Parathyroid adenoma (tissue), 2 donors: Measurements from ENCODE around the gene CAPN14.

ENCODE experiments used
- H2AFZ ChIP-seq: fragments of 300-600 bp; sonication (generic); one replicate; pipeline ENCODE4 v1.7.0; 2017; ENCODE audit warnings: antibody characterized with exemption, mild to moderate bottlenecking
- H3K27ac ChIP-seq: fragments of 300-600 bp; sonication (generic); one replicate; pipeline ENCODE4 v1.7.0; 2017
- H3K27me3 ChIP-seq: fragments of 300-600 bp; sonication (generic); one replicate; pipeline ENCODE4 v1.7.0; 2017; ENCODE audit warnings: low read length; ENCODE audit not compliant: control insufficient read depth, insufficient read depth
- H3K36me3 ChIP-seq: fragments of 300-600 bp; sonication (generic); one replicate; pipeline ENCODE4 v1.7.0; 2017; ENCODE audit warnings: low read length; ENCODE audit not compliant: control insufficient read depth, insufficient read depth
- H3K4me1 ChIP-seq: fragments of 300-600 bp; sonication (generic); one replicate; pipeline ENCODE4 v1.7.0; 2017; ENCODE audit warnings: control low read depth
- H3K4me2 ChIP-seq: fragments of 300-600 bp; sonication (generic); one replicate; pipeline ENCODE4 v1.7.0; 2017; ENCODE audit warnings: low read length
- H3K4me3 ChIP-seq: fragments of 300-600 bp; sonication (generic); one replicate; pipeline ENCODE4 v1.7.0; 2017; ENCODE audit warnings: low read depth, low read length
- H3K79me2 ChIP-seq: fragments of 300-600 bp; sonication (generic); one replicate; pipeline ENCODE4 v1.7.0; 2017; ENCODE audit warnings: control low read depth
- H3K9ac ChIP-seq: fragments of 300-600 bp; sonication (generic); one replicate; pipeline ENCODE4 v1.7.0; 2017; ENCODE audit warnings: mild to moderate bottlenecking
- H3K9me3 ChIP-seq: fragments of 300-600 bp; sonication (generic); one replicate; pipeline ENCODE4 v1.7.0; 2017; ENCODE audit warnings: low read length; ENCODE audit not compliant: control insufficient read depth
- TF ChIP-seq, protein P1 (sequence below): fragments of 300-600 bp; sonication (generic); IDR thresholded peaks from one replicate; pipeline ENCODE4 v1.7.0; 2017; ENCODE audit warnings: antibody characterized with exemption, mild to moderate bottlenecking
- donor health status: primary hyperparathyroidism.

Gene CAPN14

DNA sequence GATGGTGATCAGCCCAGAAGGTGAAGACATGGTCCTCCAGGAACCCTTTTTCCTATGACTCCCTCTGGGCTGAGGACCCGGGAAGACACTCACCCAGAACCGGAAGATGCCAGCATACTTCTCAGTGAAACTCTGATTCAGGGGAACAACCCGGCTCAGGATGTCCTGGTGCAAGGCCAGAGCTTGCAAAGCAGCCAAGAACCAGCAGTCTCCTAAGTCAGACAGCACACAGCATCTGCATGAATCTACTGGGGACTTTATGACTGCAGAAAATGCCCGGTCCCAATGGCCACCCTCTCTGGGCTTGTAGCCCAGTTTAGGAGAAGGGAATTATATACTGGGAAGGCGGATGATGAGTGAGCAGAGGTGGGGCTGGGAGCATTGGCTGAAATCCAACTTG lies 15.3 kb downstream of the CAPN14 start:
- Histone ChIP-seq H2AFZ (no peak overlapping the region), H3K79me2 (no peaks in the 10 kb centered on the region), H3K36me3 (no peaks in the 10 kb centered on the region), H3K4me3 (no peak overlapping the region), H3K27me3 (no peaks in the 10 kb centered on the region), H3K4me2 (no peak overlapping the region), H3K9me3 (no peaks in the 10 kb centered on the region), H3K27ac (no peak overlapping the region), H3K9ac (no peak overlapping the region), H3K4me1 (no peaks in the 10 kb centered on the region)
- TF ChIP-seq, protein P1, sequence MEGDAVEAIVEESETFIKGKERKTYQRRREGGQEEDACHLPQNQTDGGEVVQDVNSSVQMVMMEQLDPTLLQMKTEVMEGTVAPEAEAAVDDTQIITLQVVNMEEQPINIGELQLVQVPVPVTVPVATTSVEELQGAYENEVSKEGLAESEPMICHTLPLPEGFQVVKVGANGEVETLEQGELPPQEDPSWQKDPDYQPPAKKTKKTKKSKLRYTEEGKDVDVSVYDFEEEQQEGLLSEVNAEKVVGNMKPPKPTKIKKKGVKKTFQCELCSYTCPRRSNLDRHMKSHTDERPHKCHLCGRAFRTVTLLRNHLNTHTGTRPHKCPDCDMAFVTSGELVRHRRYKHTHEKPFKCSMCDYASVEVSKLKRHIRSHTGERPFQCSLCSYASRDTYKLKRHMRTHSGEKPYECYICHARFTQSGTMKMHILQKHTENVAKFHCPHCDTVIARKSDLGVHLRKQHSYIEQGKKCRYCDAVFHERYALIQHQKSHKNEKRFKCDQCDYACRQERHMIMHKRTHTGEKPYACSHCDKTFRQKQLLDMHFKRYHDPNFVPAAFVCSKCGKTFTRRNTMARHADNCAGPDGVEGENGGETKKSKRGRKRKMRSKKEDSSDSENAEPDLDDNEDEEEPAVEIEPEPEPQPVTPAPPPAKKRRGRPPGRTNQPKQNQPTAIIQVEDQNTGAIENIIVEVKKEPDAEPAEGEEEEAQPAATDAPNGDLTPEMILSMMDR, result no peak

DNA sequence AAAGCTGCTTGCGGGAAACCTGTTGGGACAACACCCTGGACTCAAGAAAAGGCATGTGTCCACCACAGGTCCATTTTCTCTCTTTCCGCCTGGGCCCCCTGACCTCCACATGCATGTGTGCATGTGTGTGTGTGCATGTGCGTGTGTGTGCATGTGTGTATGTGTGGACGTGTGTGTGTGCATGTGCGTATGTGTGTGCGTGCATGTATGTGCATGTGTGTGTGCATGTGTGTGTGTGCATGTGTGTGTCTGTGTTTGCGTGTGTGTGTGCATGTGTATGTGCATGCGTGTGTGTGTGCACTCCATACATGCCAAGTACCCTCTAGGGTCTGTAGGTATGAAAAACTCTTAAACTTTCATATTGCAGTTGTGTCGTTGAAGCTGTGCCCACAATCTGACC lies 16.3 kb downstream of the CAPN14 start:
- Histone ChIP-seq H3K27ac (no peak overlapping the region), H3K4me2 (no peak overlapping the region)
- TF ChIP-seq, protein P1, result no peak

DNA sequence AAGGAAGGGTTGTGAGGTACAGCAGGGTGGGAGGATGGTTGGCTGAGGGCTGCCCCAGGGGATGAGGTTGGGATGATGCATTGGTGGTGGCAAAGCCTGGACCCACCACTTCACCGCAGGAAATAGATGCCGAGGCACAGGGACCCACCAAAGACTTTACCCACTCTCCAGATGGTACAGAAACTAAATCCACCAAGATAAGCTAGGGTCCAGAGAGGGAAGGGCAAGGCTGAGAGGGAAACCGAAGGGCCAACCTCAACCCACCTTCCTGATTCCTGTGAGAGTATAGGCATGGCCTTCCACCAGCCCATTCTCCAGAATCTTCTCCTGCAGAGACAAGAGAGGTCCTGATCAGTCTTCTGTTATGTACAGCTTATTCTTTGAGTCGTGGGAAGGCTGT lies 18.1 kb downstream of the CAPN14 start:
- Histone ChIP-seq H3K79me2 (no peaks in the 10 kb centered on the region), H3K9me3 (no peaks in the 10 kb centered on the region), H3K4me3 (no peak overlapping the region), H3K4me1 (no peaks in the 10 kb centered on the region), H3K27me3 (no peaks in the 10 kb centered on the region), H3K27ac (no peak overlapping the region), H3K36me3 (no peaks in the 10 kb centered on the region), H2AFZ (no peak overlapping the region), H3K4me2 (no peak overlapping the region), H3K9ac (no peak overlapping the region)
- TF ChIP-seq, protein P1, result no peak

More for the DNA sequence above, 16.3 kb downstream of the CAPN14 start:
- Histone ChIP-seq H3K27me3 (no peaks in the 10 kb centered on the region), H3K4me3 (no peak overlapping the region), H3K4me1 (no peaks in the 10 kb centered on the region), H3K79me2 (no peaks in the 10 kb centered on the region), H2AFZ (no peak overlapping the region), H3K9ac (no peak overlapping the region), H3K9me3 (no peaks in the 10 kb centered on the region), H3K36me3 (no peaks in the 10 kb centered on the region)

DNA sequence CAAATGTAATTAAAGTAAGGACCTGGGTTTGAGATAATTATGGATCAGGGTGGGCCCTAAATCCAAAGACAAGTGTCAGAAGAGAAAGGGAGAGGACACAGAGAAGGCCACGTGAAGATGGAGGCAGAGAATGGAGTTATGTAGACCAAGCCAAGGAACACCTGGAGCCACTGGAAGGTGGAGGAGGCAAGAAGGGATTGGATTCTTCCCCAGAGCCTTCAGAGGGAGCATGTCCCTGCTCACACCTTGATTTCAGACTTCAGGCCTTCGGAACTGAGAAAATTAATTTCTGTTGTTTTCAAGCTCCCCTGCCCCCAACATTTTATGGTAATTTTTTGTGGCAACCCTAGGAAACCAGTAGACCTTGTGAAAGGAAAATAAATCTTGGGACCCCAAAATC lies 19.6 kb downstream of the CAPN14 start:
- no peak overlapping the region for H3K4me2 ChIP-seq
- H3K36me3 ChIP-seq, result no peaks in the 10 kb centered on the region
- H3K9me3 ChIP-seq, result no peaks in the 10 kb centered on the region

DNA sequence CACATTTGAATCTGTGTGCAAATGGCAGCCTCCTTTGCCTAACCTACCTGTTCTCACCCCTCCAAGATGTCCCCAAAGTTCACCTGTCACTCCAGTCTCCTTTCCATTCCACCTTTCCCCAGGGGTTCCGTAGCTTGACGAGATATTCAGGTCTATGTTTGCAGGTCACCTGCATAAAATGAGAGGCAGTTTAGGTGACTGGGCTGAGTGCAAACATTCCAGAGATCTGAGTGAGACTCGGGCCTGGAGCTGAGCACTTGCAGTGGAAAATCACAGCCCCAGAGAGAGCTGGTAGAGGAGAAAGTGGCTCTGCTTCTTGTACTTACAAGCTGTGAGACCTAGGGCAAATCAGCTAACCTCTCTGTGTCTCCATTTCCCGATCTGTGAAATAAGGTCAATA lies 20.1 kb downstream of the CAPN14 start:
- Histone ChIP-seq H3K27me3 (no peaks in the 10 kb centered on the region), H3K79me2 (no peaks in the 10 kb centered on the region), H3K4me1 (no peaks in the 10 kb centered on the region), H2AFZ (no peak overlapping the region), H3K27ac (no peak overlapping the region), H3K4me2 (no peak overlapping the region), H3K4me3 (no peak overlapping the region), H3K36me3 (no peaks in the 10 kb centered on the region), H3K9ac (no peak overlapping the region), H3K9me3 (no peaks in the 10 kb centered on the region)
- TF ChIP-seq, protein P1, result no peak

More for the DNA sequence above, 19.6 kb downstream of the CAPN14 start:
- H3K27ac ChIP-seq, result no peak overlapping the region
- TF ChIP-seq, protein P1, result no peak
- H3K9ac ChIP-seq, result no peak overlapping the region
- no peak overlapping the region for H3K4me3 ChIP-seq
- no peaks in the 10 kb centered on the region for H3K4me1 ChIP-seq
- H3K79me2 ChIP-seq, result no peaks in the 10 kb centered on the region
- no peaks in the 10 kb centered on the region for H3K27me3 ChIP-seq
- H2AFZ ChIP-seq, result no peak overlapping the region
